Measurements from ENCODE around the gene FBXW8. TPM values are rescaled to one million over a fixed set of nuclear protein-coding genes. Genes with fewer than 3 reads are reported as not detected.

Gene FBXW8
- total RNA-seq, 1 experiment from 2014 or later = 15.3 TPM

- TF ChIP-seq, protein P1, sequence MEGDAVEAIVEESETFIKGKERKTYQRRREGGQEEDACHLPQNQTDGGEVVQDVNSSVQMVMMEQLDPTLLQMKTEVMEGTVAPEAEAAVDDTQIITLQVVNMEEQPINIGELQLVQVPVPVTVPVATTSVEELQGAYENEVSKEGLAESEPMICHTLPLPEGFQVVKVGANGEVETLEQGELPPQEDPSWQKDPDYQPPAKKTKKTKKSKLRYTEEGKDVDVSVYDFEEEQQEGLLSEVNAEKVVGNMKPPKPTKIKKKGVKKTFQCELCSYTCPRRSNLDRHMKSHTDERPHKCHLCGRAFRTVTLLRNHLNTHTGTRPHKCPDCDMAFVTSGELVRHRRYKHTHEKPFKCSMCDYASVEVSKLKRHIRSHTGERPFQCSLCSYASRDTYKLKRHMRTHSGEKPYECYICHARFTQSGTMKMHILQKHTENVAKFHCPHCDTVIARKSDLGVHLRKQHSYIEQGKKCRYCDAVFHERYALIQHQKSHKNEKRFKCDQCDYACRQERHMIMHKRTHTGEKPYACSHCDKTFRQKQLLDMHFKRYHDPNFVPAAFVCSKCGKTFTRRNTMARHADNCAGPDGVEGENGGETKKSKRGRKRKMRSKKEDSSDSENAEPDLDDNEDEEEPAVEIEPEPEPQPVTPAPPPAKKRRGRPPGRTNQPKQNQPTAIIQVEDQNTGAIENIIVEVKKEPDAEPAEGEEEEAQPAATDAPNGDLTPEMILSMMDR (conservative IDR thresholded peaks at IDR 0.05) = no peak
- Mint-ChIP-seq H3K27ac (no peak overlapping the region; a peak in 3 of 7 replicates), H3K9me3 (no peaks in the 10 kb centered on the region), H3K4me1 (peaks cover 14 to 35% of the 10 kb centered on the region in 2 experiments), H3K27me3 (ENCODE audit: low read depth) (no peaks in the 10 kb centered on the region; the same call in 1 of the 2 replicates), H3K36me3 (ENCODE audit: insufficient read depth in 1 of 3, low read depth in 3 of 3) (no peaks in the 10 kb centered on the region), H3K4me3 (no peak overlapping the region)
- Histone ChIP-seq H3K23me2 (ENCODE audit: insufficient read length, low read depth, low read length, poor library complexity, severe bottlenecking) (no peaks in the 10 kb centered on the region), H3K14ac (ENCODE audit: insufficient read depth, low read length) (no peak overlapping the region), H2BK15ac (ENCODE audit: low read depth, low read length) (no peak overlapping the region), H3K9ac (ENCODE audit: extremely low read depth, insufficient read length, low read length) (no peak overlapping the region), H2AK5ac (ENCODE audit: insufficient read length, low read length) (no peak overlapping the region), H2BK12ac (ENCODE audit: insufficient read length, low read depth, low read length) (no peak overlapping the region), H3K56ac (ENCODE audit: insufficient read length, low read depth, low read length) (no peak overlapping the region), H3K23ac (ENCODE audit: insufficient read length, low read depth, low read length) (no peak overlapping the region), H2BK20ac (ENCODE audit: low read depth, low read length, poor library complexity, severe bottlenecking) (no peak overlapping the region), H3K4me2 (ENCODE audit: insufficient read depth, insufficient read length, low read length) (no peak overlapping the region), H4K5ac (ENCODE audit: insufficient read length, low read depth, low read length) (no peak overlapping the region), H4K20me1 (ENCODE audit: control insufficient read depth, insufficient read depth, insufficient read length) (no peaks in the 10 kb centered on the region), H2BK120ac (ENCODE audit: low read depth, low read length, poor library complexity, severe bottlenecking) (no peak overlapping the region), H3K79me1 (ENCODE audit: insufficient read depth, low read depth, low read length, poor library complexity, severe bottlenecking) (no peaks in the 10 kb centered on the region), H3T11ph (ENCODE audit: low read length) (no peak overlapping the region), H4K8ac (replicated peaks; ENCODE audit: insufficient read length, low read depth, low read length) (no peak overlapping the region), H2AFZ (ENCODE audit: low read length) (no peak overlapping the region), H3K4ac (ENCODE audit: low read depth, low read length) (no peak overlapping the region), H3K4me1 (ENCODE audit: insufficient read depth, low read length) (no peaks in the 10 kb centered on the region), H3K79me2 (ENCODE audit: insufficient read depth, low read length) (no peaks in the 10 kb centered on the region), H2BK5ac (ENCODE audit: insufficient read length, low read length) (no peak overlapping the region), H3K27me3 (ENCODE audit: insufficient read depth, low read length) (no peaks in the 10 kb centered on the region), H3K9me3 (ENCODE audit: control insufficient read depth, low read depth, low read length) (no peaks in the 10 kb centered on the region), H4K91ac (ENCODE audit: insufficient read length, low read depth, low read length) (no peak overlapping the region), H3K27ac (ENCODE audit: insufficient read length, low read depth, low read length) (no peak overlapping the region), H3K18ac (ENCODE audit: insufficient read length, low read depth, low read length) (no peak overlapping the region)
- whole genome bisulfite sequencing (ENCODE audit: extremely low coverage, insufficient read length, low lambda C conversion rate) = no CpG with 5 or more reads among the region's 24 CpGs
- DNase-seq = no peak
Observed at GRCh38 chr12:117038919-117039318, 128.2 kb downstream of the FBXW8 start.
